HepG2 (cell line): ENCODE measurements around the gene LSM10. TPM values are rescaled to one million over a fixed set of nuclear protein-coding genes. Genes with fewer than 3 reads are reported as not detected.

Experiments
- CHD4 ChIP-seq: fragments of 200-600 bp; sonication (generic); IDR thresholded peaks from 2 replicates; pipeline ENCODE4 v1.7.0; 2017; ENCODE audit warnings: mild to moderate bottlenecking, low read length, borderline replicate concordance
- ERF ChIP-seq: IDR thresholded peaks from 2 replicates; pipeline ENCODE4 v1.6.1; 2018; ENCODE audit warnings: missing biosample characterization, missing genetic modification reagents
- FOSL1 ChIP-seq: sonication (generic); formaldehyde crosslinking; IDR thresholded peaks from 2 replicates; pipeline ENCODE4 v1.9.0; 2021; ENCODE audit warnings: missing genetic modification reagents, borderline replicate concordance
- GABPA ChIP-seq, 2 experiments: IDR thresholded peaks; 2 replicates each; pipeline ENCODE4 v1.6.1; 2011 to 2016; ENCODE audit warnings: low read depth in 2 of 2, low read length in 1 of 2, missing biosample characterization in 1 of 2, missing genetic modification characterization in 1 of 2
- GABPB1 ChIP-seq: IDR thresholded peaks from 2 replicates; pipeline ENCODE4 v1.6.1; 2016; ENCODE audit warnings: mild to moderate bottlenecking, missing genetic modification reagents, moderate library complexity, missing compliant biosample characterization
- MXI1 ChIP-seq: IDR thresholded peaks from 3 replicates; pipeline ENCODE4 v1.6.1; 2012; ENCODE audit warnings: low read depth, low read length, inconsistent platforms, borderline replicate concordance
- ONECUT2 ChIP-seq: sonication (generic); formaldehyde crosslinking; IDR thresholded peaks from 2 replicates; pipeline ENCODE4 v1.4.0; 2020; ENCODE audit warnings: missing genetic modification reagents
- SIN3B ChIP-seq: fragments of 150-350 bp; IDR thresholded peaks from 2 replicates; pipeline ENCODE4 v1.6.1; 2014; ENCODE audit warnings: low read length
- SRSF4 ChIP-seq: fragments of 200-400 bp; formaldehyde crosslinking; IDR thresholded peaks from one replicate; pipeline ENCODE4 v1.6.1; 2018; ENCODE audit warnings: mild to moderate bottlenecking, low read depth, low read length, moderate library complexity; ENCODE audit not compliant: poor library complexity, severe bottlenecking
- ZBTB46 ChIP-seq: sonication (generic); formaldehyde crosslinking; IDR thresholded peaks from 2 replicates; pipeline ENCODE4 v1.4.0; 2020; ENCODE audit warnings: mild to moderate bottlenecking, missing genetic modification reagents, borderline replicate concordance
- ZNF101 ChIP-seq: sonication (generic); formaldehyde crosslinking; IDR thresholded peaks from 2 replicates; pipeline ENCODE4 v1.4.0; 2020; ENCODE audit warnings: mild to moderate bottlenecking, low read depth, missing genetic modification reagents, borderline replicate concordance
- ZNF430 ChIP-seq: sonication (generic); formaldehyde crosslinking; IDR thresholded peaks from 2 replicates; pipeline ENCODE4 v1.9.0; 2021; ENCODE audit warnings: mild to moderate bottlenecking, missing genetic modification reagents
- ZNF761 ChIP-seq: sonication (generic); formaldehyde crosslinking; conservative IDR thresholded peaks from 2 replicates; pipeline ENCODE4 v1.4.0; 2020; ENCODE audit warnings: mild to moderate bottlenecking, missing genetic modification reagents
- ZSCAN25 ChIP-seq: sonication (generic); formaldehyde crosslinking; IDR thresholded peaks from 2 replicates; pipeline ENCODE4 v1.8.0; 2022; ENCODE audit warnings: mild to moderate bottlenecking, missing genetic modification reagents
- polyA plus RNA-seq, 8 experiments: library from polyadenylated mRNA; depleted of rRNA in 3 of 8; stranded (reverse) in 7 of 8; unstranded in 1 of 8; fragments of >200 nt; fragmentation: Illumina TruSeq in 4 of 8; extraction: Trizol in 4 of 8; gene quantifications; 2 replicates each; pipeline versions ENCODE4 v1.2.1 to v1.2.3, GENCODE V29; 2011 to 2016; ENCODE audit warnings: low read depth in 4 of 8, missing spikeins in 1 of 8, mixed read lengths in 1 of 8; ENCODE audit not compliant: insufficient read depth in 1 of 8
- total RNA-seq, 5 experiments: library from RNA; depleted of rRNA; stranded (reverse); fragments of >200 nt; fragmentation: Illumina TruSeq; extraction: Trizol; gene quantifications; 2 replicates each; pipeline ENCODE4 v1.2.3, GENCODE V29; 2016; ENCODE audit warnings: low read depth in 1 of 5
- TF ChIP-seq, protein P1 (sequence below): sonication (generic); formaldehyde crosslinking; IDR thresholded peaks from 2 replicates; pipeline ENCODE4 v1.4.0; 2020; ENCODE audit warnings: mild to moderate bottlenecking, low read depth, missing genetic modification reagents

LSM10 gene
- total and polyA plus RNA-seq, 2 of the 13 experiments (the other 11 are each of a cell fraction or from before 2014, with no cell fraction given), result 14.0 to 52.0 TPM

DNA sequence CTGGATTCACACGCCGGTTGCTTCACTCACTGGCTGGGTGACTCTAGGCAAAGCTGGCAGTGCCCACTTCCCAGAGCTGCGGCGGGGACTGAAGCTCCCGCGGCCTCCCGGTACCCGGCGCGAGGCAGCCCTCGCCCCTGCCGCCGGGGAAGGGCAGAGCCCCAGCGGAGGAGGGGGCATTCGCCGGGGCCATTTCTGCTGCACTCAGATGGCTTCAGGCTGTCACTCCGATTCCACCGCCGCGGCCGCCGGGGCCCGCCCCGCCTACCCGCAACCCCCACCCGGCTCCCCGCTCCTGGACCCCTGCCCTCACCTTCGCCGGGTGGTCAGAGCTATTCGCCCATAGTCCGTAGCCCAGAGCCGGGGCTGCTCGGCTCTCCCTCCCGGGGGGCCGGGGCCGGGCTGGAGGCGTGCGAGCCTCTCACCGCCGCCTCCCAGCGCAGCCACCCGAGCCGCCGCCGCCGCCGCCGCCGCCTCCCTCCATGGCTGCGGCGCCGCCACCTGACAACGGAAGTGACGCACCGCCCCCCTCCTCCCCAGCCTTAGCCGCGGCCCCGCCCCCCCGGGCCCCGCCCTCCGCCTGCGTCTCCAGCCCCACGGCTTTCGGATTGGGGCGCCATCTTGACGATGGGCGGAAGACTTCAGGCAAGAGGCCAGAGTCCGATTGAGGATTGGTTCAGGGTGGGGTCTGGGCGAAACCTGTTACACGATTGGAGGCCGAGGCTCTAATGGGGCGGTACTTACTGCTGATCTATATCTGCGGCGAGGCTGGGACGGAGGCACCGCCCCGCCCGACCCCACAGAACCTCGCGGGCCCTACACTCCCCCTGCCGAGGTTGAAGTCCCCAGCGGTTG, 12.1 kb downstream of the LSM10 start, which contains the start of gene STK40 (continued):
- TF ChIP-seq ONECUT2 (CRISPR knock-in tag) (peak; percentile 55; the same call in 1 of the 2 replicates), GABPB1 (CRISPR knock-in tag) (peak; percentile 90), GABPA (IDR thresholded peaks at IDR 0.05; ENCODE audit: low read depth, low read length) (peak; percentile 64), GABPA (CRISPR knock-in tag; IDR thresholded peaks at IDR 0.05; ENCODE audit: low read depth) (peak; percentile 85), FOSL1 (CRISPR knock-in tag) (no peak), SRSF4 (no peak), ERF (CRISPR knock-in tag) (no peak), ZNF430 (peak; percentile 39; the same call in 1 of the 2 replicates), MXI1 (peak; percentile 46; the same call in 1 of the 3 replicates), CHD4 (no peak), ZNF761 (CRISPR knock-in tag) (0 out of 2 replicates have a peak, but pooled peaks have one; percentile 18), ZBTB46 (0 out of 2 replicates have a peak, but pooled peaks have one; percentile 14), SIN3B (no peak), ZNF101 (no peak), ZSCAN25 (CRISPR knock-in tag) (peak; percentile 71; the same call in 1 of the 2 replicates)
- TF ChIP-seq, protein P1, sequence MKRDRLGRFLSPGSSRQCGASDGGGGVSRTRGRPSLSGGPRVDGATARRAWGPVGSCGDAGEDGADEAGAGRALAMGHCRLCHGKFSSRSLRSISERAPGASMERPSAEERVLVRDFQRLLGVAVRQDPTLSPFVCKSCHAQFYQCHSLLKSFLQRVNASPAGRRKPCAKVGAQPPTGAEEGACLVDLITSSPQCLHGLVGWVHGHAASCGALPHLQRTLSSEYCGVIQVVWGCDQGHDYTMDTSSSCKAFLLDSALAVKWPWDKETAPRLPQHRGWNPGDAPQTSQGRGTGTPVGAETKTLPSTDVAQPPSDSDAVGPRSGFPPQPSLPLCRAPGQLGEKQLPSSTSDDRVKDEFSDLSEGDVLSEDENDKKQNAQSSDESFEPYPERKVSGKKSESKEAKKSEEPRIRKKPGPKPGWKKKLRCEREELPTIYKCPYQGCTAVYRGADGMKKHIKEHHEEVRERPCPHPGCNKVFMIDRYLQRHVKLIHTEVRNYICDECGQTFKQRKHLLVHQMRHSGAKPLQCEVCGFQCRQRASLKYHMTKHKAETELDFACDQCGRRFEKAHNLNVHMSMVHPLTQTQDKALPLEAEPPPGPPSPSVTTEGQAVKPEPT (CRISPR knock-in tag), result 0 out of 2 replicates have a peak, but pooled peaks have one; percentile 9
